ENCODE measurements around the gene OBSCN.
A peak's percentile ranks its signal among the peaks of the same experiment; 100 is the strongest.

- TF ChIP-seq EZH2 (IDR thresholded peaks at IDR 0.05; ENCODE audit: borderline replicate concordance, low read length): no peak
- TF ChIP-seq CTCF (conservative IDR thresholded peaks at IDR 0.05 in 1 of 2, IDR thresholded peaks at IDR 0.05 in 1 of 2; ENCODE audit: extremely low read depth in 1 of 2, insufficient read depth in 1 of 2, low read depth in 1 of 2, low read length in 2 of 2): peak in 1 of 2 donors; percentile 43
Measured at GRCh38 chr1:228265167-228265566, 57.3 kb downstream of the OBSCN start.

Measured in mammary epithelial cell (primary cell).